NCI-H526 (cell line): ENCODE results near the gene NHLRC2.

Source experiments
- DNase-seq, 2 experiments: peaks; one replicate each; lab custom pipeline; 2025; lab: John Stamatoyannopoulos, UW

NHLRC2 gene

DNA sequence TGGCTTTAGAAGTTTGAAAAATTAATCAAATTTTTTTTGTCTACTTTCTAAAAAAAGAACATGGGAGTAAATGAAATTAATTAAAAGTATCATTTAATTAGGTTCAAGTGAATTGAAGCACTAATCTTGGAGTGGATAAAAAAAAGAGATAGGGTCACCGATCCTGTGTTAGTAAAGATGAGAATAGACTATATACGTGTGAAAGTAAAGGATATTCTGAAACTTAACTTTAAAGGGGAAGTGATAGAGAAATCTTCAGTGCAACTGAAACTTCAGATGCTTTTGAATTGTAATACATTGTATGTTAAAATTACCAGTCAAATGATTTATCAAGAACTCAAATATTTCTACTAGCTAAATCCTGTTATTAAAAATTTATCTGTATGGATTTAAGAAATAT, 4.8 kb downstream of the NHLRC2 start:
- DNase-seq = no peak

DNA sequence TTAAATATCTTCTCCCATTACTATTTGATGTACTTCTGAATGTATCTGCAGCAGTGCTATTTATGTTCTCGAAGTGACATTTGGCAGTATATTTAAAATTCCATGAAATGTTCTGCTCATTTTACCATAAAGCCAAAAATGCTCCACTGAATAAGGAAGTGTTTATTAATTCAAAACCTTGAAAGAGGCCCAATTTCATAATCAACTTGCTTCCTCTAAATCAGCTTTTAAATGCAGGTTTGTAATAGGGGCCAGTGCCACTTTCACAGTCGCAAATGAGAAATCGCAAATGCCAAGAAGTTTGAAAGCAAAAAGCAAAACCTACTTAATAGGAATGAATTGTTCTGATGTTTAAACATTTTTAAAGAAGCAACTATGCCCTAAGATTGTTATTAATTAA, 11.4 kb downstream of the NHLRC2 start:
- DNase-seq = no peak

- DNase-seq = no peak
Measured at GRCh38 chr10:113866551-113867394, 12.3 kb downstream of the NHLRC2 start.

DNA sequence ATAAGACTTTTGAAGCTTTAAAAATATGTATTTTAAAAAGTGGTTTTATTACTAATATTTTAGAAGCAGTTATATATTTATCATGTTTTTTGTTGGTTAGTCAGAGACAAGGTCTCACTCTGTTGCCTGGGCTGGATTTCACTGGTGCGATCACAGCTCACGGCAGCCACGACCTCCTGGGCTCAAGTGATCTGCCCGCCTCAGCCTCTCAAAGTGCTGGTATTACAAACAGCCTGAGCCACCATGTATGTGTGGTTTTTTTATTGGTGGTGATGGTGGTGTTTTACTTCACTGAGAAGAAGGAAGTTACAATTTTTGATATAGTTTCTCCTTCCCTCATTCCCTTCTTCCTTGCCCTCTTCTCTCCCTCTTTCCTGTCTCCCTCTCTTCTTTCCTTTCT, 13.4 kb downstream of the NHLRC2 start:
- no peak for DNase-seq

GRCh38 chr10:113869789-113870188, 15.3 kb downstream of the NHLRC2 start:
- DNase-seq = no peak

GRCh38 chr10:113872139-113873030, 17.9 kb downstream of the NHLRC2 start:
- no peak for DNase-seq

GRCh38 chr10:113875212-113875611, 20.8 kb downstream of the NHLRC2 start:
- DNase-seq = no peak

DNA sequence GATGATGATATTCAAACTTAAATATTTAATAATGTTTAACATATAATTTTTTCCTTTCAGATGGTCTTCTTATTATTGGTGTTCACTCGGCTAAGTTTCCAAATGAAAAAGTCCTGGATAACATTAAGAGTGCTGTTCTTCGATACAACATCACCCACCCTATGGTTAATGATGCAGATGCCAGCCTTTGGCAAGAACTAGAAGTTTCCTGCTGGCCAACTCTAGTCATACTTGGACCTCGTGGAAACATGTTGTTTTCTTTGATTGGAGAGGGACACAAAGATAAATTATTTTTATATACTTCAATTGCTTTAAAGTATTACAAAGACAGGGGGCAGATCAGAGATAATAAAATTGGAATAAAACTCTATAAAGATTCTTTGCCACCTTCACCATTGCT, 22.0 kb downstream of the NHLRC2 start:
- no peak for DNase-seq

- DNase-seq = no peak
Measured at GRCh38 chr10:113879691-113880090, 25.2 kb downstream of the NHLRC2 start.

- DNase-seq = no peak
Measured at GRCh38 chr10:113880236-113880635, 25.8 kb downstream of the NHLRC2 start.

DNA sequence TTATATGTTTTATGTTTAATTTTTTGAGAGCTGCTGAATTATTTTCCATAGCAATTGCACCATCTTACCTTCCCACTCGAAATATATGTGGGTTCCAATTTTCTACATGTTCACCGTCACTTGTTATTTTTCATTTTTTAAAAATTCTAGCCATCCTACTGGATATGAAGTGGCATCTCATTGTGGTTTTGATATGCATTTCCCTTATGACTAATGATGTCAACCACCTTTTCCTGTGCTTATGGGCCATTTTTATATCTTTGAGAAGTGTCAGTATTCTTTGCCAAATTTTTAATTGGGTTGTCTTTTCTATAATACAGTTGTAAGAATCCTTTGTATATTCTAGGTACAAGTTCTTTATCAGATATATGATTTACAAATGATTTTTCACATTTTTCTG, 27.8 kb downstream of the NHLRC2 start:
- no peak for DNase-seq

- DNase-seq = no peak
Measured at GRCh38 chr10:113889911-113890310, 35.5 kb downstream of the NHLRC2 start.

DNA sequence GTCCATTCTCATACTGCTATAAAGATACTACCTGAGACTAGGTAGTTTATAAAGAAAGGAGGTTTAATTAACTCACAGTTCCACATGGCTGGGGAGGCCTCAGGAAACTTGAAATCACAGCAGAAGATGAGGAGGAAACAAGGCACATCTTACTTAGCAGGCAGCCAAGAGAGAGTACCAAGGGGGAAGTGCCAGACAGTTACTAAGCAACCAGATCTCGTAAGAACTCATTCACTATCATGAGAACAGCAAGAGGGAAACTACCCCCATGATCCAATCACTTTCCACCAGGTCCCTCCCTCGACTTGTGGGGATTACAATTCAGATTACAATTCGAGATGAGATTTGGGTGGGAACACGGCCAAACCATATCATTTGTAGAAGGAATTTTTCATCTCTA, 36.3 kb downstream of the NHLRC2 start:
- no peak for DNase-seq

DNA sequence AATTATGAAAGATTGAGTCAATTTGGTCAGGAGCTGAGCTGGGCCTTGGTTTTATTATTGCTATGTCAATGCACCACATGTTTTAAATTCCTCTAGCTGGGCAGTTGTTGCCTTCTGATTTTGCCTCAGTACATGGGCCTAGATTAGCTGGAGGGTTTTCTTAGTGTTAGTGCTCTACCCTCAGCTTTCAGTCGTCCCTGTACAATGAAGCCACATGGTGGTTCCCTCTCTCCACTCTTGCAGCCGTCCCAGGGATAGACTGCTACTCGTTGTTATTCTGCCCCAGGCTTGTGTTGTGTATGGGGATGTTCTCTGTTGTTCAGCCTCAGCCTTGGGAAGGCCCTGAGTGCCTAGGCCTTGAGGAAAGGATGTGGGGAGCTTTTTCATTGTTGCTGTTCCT, 37.0 kb downstream of the NHLRC2 start:
- DNase-seq = no peak

GRCh38 chr10:113893570-113893969, 39.1 kb downstream of the NHLRC2 start:
- DNase-seq = no peak

DNA sequence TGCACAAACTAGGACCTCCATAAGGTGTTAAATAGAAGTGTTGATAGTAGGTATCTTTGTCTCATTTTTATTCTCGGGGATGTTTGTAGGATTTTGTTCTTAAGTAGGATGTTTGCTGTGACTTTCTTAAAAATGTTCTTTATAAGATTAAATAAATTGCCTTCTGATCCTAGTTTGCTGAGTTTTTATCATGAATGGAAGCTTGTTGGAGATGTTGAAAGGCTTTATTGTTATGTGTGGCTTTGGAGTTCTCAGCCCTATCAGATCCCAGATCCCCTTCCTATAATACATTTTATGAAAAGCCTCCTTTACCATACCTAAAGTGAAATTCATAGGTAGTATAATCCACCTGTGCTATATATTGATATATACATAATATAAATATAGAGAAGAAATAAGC, 40.1 kb downstream of the NHLRC2 start:
- no peak for DNase-seq

DNA sequence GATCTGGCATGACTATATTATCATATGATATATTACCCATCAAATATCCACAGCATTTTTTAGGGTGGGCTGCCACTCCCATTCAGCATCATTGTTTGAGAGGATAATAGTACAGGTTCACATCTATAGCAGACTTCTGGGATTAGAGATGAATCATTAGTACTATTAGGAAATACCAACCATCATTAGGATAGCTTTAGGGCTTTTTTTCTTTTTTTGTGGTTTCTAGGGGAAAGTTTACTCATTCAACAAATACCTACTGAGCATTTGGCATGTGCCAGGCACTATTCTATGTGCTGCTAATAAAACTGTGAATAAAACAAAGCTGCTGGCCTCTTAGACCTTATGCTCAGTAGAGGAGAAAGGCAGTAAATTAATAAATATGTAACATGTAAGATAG, 40.6 kb downstream of the NHLRC2 start:
- no peak for DNase-seq

GRCh38 chr10:113897693-113898618, 43.5 kb downstream of the NHLRC2 start:
- no peak for DNase-seq

DNA sequence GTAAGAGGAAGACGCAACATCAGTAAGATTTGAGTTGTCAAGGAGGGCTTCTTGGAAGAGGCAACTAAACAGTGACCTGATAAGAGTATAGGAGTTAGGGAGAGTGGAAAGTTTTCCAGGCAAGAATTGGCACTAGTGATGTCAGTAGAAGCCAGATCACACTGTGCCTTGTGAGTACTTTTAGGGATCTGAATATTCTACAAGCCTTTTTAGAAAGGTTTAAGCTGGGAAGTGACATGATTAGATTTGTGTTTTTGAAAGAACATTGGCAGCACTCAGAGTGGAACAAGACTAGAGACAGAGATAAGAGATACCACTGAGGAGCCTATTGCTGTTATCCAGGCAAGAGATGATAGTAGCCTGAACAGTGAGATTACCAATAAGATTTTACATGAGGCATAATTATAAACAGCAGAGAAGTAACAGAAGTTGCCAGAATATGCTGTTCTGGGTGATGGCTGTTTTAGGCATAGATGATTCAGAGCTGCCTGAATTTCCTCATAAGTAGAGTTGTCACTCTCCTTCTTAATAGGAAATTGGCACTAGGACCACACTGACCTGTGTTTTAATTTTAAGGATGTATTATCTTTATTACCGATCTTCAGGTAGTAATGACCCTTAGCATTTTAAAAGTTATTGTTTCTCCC, 45.6 kb downstream of the NHLRC2 start:
- DNase-seq = no peak

GRCh38 chr10:113905756-113906155, 51.3 kb downstream of the NHLRC2 start:
- DNase-seq = no peak

DNA sequence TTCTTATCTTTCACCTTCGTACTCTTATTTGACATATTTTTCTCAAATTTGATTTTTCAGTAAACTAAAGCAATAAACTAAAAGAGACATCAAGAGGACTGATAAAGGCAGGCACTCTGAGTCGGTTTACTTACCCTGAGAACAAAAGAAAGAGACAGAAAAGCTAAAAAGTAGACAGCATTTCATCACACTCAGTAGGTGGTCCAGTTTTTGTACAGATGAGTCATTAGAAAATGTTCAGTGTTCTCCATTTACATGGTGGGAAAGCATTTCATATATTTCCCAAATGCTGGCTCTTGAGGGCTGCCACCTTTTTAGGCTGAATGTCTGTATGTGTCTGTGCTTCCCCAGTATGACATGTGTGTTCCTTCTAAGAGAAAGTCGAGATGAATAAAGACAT, 52.7 kb downstream of the NHLRC2 start:
- no peak for DNase-seq

GRCh38 chr10:113908236-113908635, 53.8 kb downstream of the NHLRC2 start:
- DNase-seq = no peak
